D721Med (cell line): Measurements from ENCODE around the gene NKAIN2.

Source experiments
- DNase-seq: peaks from one replicate; pipeline ENCODE4 v3.0.0; 2011; ENCODE audit warnings: low spot score; ENCODE audit not compliant: insufficient read length
- FAIRE-seq: peaks from 2 replicates; lab custom pipeline; 2011; peaks lifted over from hg19 to GRCh38; lab: Jason Lieb, UNC
- CTCF ChIP-seq: IDR thresholded peaks from 2 replicates; pipeline ENCODE4 v1.5.1; 2012; ENCODE audit warnings: mild to moderate bottlenecking, control low read depth; ENCODE audit not compliant: insufficient read depth; ENCODE audit errors: missing control alignments

The NKAIN2 gene

GRCh38 chr6:123805921-123806320, 2.3 kb downstream of the NKAIN2 start:
- no peak for DNase-seq
- FAIRE-seq: no peak
- no peak for TF ChIP-seq CTCF

DNA sequence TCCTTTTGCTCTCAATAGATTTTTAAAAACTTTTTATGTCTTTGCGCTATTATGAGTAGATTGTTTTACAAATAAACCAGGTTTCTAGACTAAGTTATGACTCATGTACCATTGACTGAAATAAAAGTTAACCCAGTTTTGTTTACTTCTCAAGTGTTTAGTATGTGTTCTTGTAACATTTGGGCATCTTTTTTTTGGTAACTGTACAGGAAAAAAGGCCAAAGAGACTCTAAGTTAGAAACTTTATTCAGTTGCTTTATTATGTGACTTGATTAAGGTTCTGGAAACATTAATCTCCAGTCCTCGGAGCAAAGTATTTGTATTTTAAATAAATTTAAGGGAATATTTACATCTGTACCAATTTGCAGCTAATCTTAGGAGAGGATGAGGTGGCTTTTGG, 2.9 kb downstream of the NKAIN2 start:
- no peak for DNase-seq
- TF ChIP-seq CTCF: no peak
- no peak for FAIRE-seq

GRCh38 chr6:123808556-123808955, 4.9 kb downstream of the NKAIN2 start:
- no peak for TF ChIP-seq CTCF
- FAIRE-seq: no peak
- DNase-seq: no peak

DNA sequence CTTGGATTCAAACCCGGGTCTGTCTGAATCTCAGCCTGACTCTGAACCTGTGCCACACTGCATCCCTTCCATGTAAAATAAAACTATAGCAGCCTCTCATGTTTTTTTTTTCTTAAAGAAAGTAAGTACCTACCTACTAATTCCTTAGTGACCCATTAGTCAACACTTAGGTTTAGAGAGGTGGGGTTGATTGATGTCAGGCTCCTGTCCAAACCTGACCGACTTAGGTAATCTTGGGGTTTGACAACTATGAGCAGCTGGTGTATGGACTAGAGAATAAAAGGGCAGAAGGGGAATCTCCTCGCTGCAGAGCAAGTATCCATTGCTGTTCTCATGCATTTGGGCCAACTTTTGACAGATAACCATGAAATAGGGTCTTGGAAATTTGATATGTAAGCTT, 6.5 kb downstream of the NKAIN2 start:
- no peak for TF ChIP-seq CTCF
- no peak for FAIRE-seq
- DNase-seq: no peak

GRCh38 chr6:123810948-123811347, 7.3 kb downstream of the NKAIN2 start:
- DNase-seq (no peak), FAIRE-seq (no peak)
- no peak for TF ChIP-seq CTCF

DNA sequence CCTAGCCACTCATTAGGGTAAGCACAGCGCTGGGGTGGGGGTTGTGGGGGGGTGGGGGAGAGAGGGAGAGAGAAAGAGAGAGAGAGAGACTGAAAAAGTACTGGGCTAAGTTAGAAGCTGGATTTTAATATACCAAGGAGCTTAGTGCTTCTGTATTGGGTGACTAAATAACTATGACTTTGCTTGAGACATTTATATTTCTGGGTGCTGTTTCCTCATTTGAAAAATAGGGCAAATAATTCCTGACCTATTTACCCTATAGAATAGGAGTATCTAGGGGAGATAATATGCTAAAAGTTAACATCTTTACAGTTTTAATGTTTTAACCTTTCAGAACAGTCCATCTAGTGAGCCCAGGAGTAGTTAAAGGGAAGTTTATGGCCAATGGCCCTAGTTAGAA, 7.7 kb downstream of the NKAIN2 start:
- FAIRE-seq (no peak), DNase-seq (no peak)
- no peak for TF ChIP-seq CTCF

DNA sequence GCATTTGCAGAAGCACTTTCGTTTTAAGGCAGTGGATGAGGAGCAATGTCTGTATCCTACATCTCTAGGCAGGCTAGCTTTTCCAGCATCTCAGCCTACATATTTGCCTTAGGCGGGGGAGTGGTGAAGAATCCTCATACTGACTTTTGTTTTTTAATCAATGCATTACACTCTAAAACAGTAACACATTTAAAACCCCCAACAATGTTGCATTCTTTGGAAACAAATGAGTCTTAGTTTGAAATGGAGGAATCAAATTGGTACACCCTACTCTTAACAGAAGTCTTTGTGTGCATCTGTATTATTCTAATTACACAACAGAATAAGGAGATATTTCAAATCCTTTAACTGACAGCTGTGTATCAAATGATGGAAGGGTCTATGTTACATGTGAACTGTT, 9.0 kb downstream of the NKAIN2 start:
- DNase-seq (no peak), FAIRE-seq (no peak)
- TF ChIP-seq CTCF: no peak
